ENCODE measurements around the gene CDC20.

Gene CDC20

GRCh38 chr1:43312663-43313515 lies 45.9 kb upstream of the CDC20 start:
- no peaks in the 10 kb centered on the region for H3K36me3 ChIP-seq (ENCODE audit: low read depth)
- H3K9me3 ChIP-seq (ENCODE audit: severe bottlenecking) = no peaks in the 10 kb centered on the region
- H3K27ac ChIP-seq (ENCODE audit: poor library complexity, severe bottlenecking) = no peak overlapping the region
- DNase-seq (ENCODE audit: low spot score) (no peak), ATAC-seq (ENCODE audit: low read depth) (no peak)
- H3K4me3 ChIP-seq (ENCODE audit: severe bottlenecking) = no peak overlapping the region
- H3K4me1 ChIP-seq (ENCODE audit: insufficient read depth, poor library complexity, severe bottlenecking) = no peaks in the 10 kb centered on the region
- H3K27me3 ChIP-seq (ENCODE audit: insufficient read depth, poor library complexity, severe bottlenecking) = no peaks in the 10 kb centered on the region
- TF ChIP-seq CTCF (IDR thresholded peaks at IDR 0.05; ENCODE audit: poor library complexity, severe bottlenecking) = no peak

- Histone ChIP-seq H3K27ac (ENCODE audit: poor library complexity, severe bottlenecking) (no peak overlapping the region), H3K4me1 (ENCODE audit: insufficient read depth, poor library complexity, severe bottlenecking) (no peaks in the 10 kb centered on the region), H3K4me3 (ENCODE audit: severe bottlenecking) (no peak overlapping the region), H3K9me3 (ENCODE audit: severe bottlenecking) (no peaks in the 10 kb centered on the region), H3K36me3 (ENCODE audit: low read depth) (no peaks in the 10 kb centered on the region), H3K27me3 (ENCODE audit: insufficient read depth, poor library complexity, severe bottlenecking) (no peaks in the 10 kb centered on the region)
- DNase-seq (ENCODE audit: low spot score) = no peak
- ATAC-seq (ENCODE audit: low read depth) = no peak
- no peak for TF ChIP-seq CTCF (IDR thresholded peaks at IDR 0.05; ENCODE audit: poor library complexity, severe bottlenecking)
Observed at GRCh38 chr1:43313771-43314170, 45.0 kb upstream of the CDC20 start.

GRCh38 chr1:43314233-43314632 lies 44.5 kb upstream of the CDC20 start:
- no peak overlapping the region for H3K4me3 ChIP-seq (ENCODE audit: severe bottlenecking)
- no peak for TF ChIP-seq CTCF (IDR thresholded peaks at IDR 0.05; ENCODE audit: poor library complexity, severe bottlenecking)
- H3K9me3 ChIP-seq (ENCODE audit: severe bottlenecking) = no peaks in the 10 kb centered on the region
- H3K4me1 ChIP-seq (ENCODE audit: insufficient read depth, poor library complexity, severe bottlenecking) = no peaks in the 10 kb centered on the region
- ATAC-seq (ENCODE audit: low read depth) (no peak), DNase-seq (ENCODE audit: low spot score) (no peak)
- no peaks in the 10 kb centered on the region for H3K27me3 ChIP-seq (ENCODE audit: insufficient read depth, poor library complexity, severe bottlenecking)
- H3K27ac ChIP-seq (ENCODE audit: poor library complexity, severe bottlenecking) = no peak overlapping the region
- H3K36me3 ChIP-seq (ENCODE audit: low read depth) = no peaks in the 10 kb centered on the region

- ATAC-seq (ENCODE audit: low read depth) = no peak
- Histone ChIP-seq H3K27ac (ENCODE audit: poor library complexity, severe bottlenecking) (no peak overlapping the region), H3K9me3 (ENCODE audit: severe bottlenecking) (no peaks in the 10 kb centered on the region), H3K36me3 (ENCODE audit: low read depth) (no peaks in the 10 kb centered on the region), H3K4me3 (ENCODE audit: severe bottlenecking) (no peak overlapping the region), H3K4me1 (ENCODE audit: insufficient read depth, poor library complexity, severe bottlenecking) (no peaks in the 10 kb centered on the region), H3K27me3 (ENCODE audit: insufficient read depth, poor library complexity, severe bottlenecking) (no peaks in the 10 kb centered on the region)
- peak; percentile 8 for DNase-seq (ENCODE audit: low spot score)
- TF ChIP-seq CTCF (IDR thresholded peaks at IDR 0.05; ENCODE audit: poor library complexity, severe bottlenecking) = no peak
Observed at GRCh38 chr1:43315481-43315880, 43.3 kb upstream of the CDC20 start.

Measured in RWPE2 (cell line).